NCI-H1930 (cell line): ENCODE measurements around the gene PTGS1.
"Not testable (repeated sequence)": the region's sequence is repeated elsewhere in the genome, so short reads cannot be mapped to it uniquely, and the experiment has no call there.

Source experiments
- DNase-seq, 2 experiments: peaks; one replicate each; lab custom pipeline; 2025; lab: John Stamatoyannopoulos, UW

The PTGS1 gene

GRCh38 chr9:122370869-122371755, at the start of gene PTGS1:
PTGS1 (plus strand) TSS chr9:122371024; CDS start chr9:122371085, 61 bp downstream.
- no peak for DNase-seq

GRCh38 chr9:122322553-122322952, 48.3 kb upstream of the PTGS1 start:
- no peak for DNase-seq

- not testable (repeated sequence) for DNase-seq
Measured at GRCh38 chr9:122324665-122325064, 46.2 kb upstream of the PTGS1 start.

DNA sequence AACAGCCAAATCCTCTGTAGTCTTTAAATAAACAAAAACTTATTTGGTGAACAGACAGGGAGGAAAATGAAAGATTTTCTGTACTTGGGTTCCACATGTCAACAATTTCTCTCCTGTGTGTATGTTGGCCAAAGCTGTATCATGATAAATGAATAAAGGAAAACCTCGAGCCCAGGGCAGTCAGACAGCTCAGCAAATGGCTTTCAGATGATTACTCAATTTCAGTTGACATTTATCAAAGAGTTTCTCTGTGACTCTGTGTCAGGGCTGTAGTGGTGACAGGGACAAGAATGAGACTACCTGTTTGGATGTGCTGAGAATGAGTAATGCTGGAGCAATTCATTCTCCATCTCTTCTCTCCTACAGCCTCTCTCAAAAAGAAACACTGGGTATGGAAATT, 45.7 kb upstream of the PTGS1 start:
- no peak for DNase-seq

DNA sequence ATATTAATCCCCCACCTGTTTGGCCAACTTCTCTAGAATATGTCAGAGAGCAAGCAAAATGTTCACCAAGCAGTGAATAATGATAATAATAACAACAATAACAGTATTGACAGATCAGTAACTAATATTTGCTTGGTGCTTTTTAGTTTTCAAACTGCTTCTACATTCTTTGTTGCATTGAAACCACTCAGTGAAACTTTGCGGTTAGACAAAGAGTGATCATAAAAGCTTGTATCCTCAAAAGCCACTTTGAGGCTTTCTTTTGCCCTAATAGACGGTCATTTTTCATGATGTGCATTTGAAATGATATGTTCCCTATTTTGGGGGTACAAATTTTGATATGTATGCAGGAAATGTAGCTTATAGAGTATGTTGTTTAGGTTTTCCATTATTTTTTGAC, 43.6 kb upstream of the PTGS1 start:
- no peak for DNase-seq

DNA sequence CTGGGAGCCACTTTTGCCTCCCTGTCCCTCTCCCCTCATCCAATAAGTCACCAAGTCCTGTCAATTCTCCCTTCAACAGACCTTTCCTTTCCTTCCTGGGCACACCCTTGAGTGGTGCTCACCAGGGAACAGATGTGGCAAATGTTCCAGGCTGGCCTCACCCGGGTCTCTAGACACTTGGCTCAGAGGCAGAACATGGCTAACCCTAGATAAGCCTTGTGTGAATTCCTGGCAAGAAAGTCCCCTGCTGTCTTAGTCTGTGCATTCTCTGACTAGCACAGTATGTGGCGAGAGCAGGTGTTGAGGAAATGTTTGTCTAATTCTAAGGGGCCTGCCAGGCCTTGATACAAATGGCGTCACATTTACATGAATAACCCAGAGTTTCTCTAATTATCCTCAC, 41.2 kb upstream of the PTGS1 start:
- DNase-seq = no peak

DNA sequence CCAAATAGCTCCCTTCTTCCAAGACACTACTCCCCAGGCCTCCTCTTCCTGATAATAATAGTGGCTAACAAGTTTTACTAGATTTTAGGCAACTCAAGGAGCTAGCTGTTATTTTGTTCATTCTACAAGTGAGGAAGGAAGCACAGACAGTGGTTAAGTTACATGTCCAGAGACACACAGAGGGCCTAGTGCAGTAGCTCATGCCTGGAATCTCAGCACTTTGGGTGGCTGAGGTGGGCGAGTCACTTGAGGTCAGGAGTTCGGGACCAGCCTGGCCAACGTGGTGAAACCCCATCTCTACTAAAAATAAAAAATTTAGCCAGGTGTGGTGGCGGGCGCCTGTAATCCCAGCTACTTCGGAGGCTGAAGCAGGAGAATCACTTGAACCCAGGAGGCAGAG, 40.4 kb upstream of the PTGS1 start:
- DNase-seq = not testable (repeated sequence)

- no peak for DNase-seq
Measured at GRCh38 chr9:122331523-122331927, 39.3 kb upstream of the PTGS1 start.

- no peak for DNase-seq
Measured at GRCh38 chr9:122332083-122332482, 38.7 kb upstream of the PTGS1 start.

DNA sequence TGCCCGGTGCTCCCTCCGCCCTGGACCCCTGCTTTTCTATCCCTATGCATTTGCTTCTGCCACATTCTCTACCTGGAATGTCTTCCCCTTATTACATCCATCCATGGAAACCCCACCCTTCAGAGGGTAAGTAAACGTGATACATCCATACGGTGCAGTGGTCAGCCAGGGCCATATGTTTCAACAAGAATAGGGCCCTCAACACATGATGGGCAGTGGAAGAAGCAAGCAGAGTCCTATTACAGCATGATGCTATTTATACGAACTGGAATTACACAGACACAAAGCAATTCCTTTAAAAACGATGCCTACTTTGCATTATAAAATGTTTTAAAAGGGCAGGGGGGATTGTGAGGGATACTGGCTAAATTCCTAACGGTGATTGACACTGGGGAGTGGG, 38.2 kb upstream of the PTGS1 start:
- no peak for DNase-seq

DNA sequence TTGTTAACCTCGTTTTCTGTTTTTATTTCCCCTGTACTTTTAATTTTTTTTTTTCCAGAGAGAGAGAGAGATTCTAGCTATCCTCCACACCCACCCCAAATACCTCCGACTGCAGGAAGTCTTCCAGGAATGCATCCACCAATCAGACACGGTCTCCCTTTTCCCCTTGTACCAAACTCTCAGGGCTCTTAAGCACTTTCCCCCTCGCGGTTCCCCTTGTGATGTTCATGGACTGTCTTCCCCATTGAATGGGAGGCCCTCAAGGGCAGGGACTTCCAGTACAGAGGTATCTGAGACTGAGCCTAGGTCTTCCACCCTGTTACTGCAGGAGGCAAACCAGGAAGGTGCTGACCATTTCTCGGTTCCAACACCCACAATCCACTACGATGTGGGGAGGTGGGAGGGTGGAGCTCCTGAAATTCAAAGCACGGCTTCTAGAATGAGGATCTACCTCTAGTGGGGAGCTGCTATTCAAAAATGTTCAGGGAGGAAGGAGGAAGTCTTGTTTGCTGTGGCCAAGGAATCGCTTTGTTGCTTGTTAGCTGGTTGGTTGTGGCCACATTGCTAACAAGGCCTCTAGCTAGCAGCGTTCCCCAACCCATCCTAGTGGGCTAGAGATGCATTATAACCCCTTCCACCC, 37.5 kb upstream of the PTGS1 start:
- DNase-seq = no peak

DNA sequence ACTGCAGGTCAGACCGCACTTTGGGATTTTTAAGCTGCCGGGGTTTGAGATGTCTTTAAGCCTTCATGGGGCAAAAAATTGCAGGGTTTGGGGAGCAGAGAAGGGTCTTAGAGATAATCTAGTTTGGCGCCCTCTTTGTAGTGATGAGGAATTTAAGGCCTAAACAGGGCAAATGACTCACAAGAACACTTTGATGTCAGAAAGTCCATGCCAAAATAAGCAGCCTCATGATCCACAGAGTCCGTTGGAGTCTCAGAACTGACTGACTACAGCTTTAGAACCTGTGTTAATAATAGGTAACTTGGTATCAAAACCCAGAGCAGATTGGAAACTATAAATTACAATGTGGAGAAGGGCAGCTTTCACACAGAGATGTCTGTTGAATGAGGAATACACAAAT, 35.9 kb upstream of the PTGS1 start:
- DNase-seq = no peak

DNA sequence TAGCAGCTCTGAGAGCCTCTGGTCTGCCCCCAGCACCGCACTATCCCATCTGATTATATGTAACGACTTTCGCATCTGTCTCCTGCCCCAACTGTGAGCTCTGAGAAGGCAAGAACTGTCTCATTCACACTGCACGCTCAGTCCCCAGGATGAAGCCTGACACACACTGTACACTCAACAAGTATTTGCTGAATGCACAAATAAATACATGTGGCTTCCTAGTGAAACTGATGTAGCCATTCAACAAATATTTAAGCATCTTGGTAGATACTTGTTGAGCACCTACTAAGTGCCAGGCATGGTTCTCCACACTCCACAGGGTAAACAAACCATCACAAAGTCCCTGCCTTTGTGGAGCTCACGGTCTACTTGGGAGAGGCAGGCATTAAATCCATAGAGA, 34.6 kb upstream of the PTGS1 start:
- DNase-seq = no peak

- no peak for DNase-seq
Measured at GRCh38 chr9:122336866-122337555, 33.8 kb upstream of the PTGS1 start.

- DNase-seq = no peak
Measured at GRCh38 chr9:122337556-122337929, 33.3 kb upstream of the PTGS1 start.

- DNase-seq = no peak
Measured at GRCh38 chr9:122338536-122338935, 32.3 kb upstream of the PTGS1 start.

DNA sequence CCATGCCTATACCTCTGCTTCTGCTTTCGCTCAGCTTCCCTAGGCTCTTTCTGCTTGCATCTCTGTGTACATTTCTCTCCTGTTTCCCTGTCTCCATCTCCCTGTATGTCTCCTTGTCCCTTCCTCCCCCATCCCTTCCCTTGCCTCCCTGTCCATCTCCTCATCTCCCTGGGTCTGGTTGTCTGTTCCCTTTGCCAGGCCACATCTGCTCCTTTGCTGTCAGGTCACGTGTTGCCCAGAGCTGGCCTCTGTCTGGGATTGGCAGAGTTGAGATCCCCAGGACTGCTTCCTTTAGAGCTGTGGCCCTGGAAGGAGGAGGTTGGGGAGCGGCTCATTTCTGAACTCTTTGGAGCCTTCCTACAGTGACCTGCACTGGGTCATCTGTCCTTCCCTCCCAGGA, 31.8 kb upstream of the PTGS1 start:
- no peak for DNase-seq

- DNase-seq = no peak
Measured at GRCh38 chr9:122339579-122339978, 31.2 kb upstream of the PTGS1 start.

DNA sequence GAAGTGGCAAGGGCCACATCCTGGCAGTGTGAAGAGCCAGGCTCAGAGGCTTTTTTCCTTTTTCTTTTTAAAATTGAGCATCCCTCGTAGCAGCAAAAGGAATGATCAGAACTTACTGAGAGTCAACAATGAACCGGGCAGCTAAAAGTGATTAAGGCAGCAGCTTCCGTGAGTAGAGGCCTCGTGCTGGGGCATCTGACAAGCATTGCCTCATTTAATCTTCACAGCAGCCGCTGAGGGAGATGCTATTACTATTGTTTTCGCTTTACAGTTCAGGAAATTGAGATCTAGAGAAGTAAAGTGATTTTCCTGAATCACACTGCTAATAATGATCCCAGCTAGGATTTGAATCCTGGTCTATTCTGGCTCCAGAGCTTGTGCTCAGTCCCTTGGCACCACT, 30.7 kb upstream of the PTGS1 start:
- no peak for DNase-seq

GRCh38 chr9:122342323-122343050, 28.3 kb upstream of the PTGS1 start:
- no peak for DNase-seq

DNA sequence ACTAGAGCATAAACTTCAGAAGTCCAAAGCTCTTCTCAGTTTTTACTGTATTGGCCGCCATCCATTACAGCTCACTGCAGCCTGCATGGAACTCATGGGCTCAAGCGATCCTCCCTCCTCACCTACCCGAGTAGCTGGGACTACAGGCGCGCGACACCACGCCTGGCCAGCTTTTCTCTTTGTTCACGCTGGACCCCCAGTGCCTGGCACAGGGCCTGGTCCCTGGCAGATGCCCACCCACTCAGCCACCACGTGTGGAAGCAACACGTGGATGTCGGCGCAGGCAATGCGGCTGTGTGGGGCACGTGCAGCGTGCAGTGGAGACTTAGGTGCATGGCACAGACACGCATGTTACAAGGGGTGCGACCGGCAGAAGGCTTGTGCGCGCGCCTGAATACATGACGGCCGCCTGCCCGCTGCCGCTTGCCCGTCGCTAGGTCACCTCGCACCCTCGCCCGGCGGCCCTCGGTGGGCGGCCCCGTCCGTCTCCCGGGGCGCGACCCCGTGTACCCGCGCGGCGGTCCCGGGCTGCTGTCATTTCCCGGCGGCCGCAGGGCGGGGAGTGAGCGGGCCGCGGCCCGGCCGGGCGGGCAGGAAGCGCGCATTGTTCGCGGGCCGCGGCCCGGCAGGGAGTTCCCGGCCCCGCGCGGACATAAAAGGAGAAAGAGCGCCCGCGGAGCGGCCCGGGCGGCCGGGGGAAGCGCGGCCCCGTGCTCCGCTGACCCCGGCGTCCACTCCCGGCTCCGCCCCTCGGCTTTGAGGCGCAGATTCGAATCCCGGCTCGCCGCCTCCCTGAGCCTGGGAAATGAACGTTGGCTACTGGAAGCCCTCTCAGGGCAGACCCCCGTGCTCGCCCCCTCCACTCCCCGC, 24.1 kb upstream of the PTGS1 start:
- no peak for DNase-seq
